HG02981 (cell line): Measurements from ENCODE around the gene PHIP.

Experiments used
- ATAC-seq: cut with Tn5 transposase; IDR thresholded peaks from one replicate; pipeline ENCODE4 v1.9.1; 2021; ENCODE audit warnings: mild to moderate bottlenecking, moderate library complexity; ENCODE audit not compliant: unreplicated experiment

PHIP gene

DNA sequence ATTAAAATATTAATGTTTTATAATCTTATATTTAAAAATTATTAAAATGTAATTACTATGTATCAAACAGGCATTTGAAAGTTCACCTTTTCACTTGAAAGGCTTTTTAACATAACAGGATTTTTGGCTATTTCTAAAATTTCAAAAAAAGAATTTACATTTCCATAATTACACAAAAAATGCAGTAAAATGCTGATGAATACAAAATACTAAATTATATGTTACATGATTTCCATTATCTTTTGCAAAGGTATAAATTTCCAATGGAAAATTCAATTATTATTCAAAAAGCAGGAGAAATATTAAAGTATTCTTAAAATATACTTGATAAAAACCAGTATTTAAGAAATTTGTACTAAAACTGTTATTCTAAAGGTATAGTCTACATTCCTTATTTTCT is 66.1 kb downstream of the PHIP start:
- no peak for ATAC-seq

DNA sequence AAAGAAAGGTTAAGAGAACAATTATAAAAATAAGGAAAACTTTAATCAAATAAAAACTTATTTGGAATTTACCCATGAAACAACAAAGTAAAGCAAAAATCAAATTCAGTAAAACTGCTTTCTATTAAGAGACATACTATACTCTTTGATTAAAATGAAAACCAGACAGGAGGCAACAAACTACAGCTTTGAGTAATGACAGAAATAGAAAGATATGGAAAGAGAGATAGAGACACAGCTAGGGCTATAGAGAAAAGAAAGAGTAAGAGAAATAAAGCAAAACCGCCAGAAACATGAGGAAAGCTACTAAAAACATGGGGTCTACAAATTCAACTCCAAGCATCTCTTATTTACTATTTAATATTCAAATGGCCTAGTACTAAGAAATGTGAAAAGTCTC is 67.6 kb downstream of the PHIP start:
- ATAC-seq = no peak

DNA sequence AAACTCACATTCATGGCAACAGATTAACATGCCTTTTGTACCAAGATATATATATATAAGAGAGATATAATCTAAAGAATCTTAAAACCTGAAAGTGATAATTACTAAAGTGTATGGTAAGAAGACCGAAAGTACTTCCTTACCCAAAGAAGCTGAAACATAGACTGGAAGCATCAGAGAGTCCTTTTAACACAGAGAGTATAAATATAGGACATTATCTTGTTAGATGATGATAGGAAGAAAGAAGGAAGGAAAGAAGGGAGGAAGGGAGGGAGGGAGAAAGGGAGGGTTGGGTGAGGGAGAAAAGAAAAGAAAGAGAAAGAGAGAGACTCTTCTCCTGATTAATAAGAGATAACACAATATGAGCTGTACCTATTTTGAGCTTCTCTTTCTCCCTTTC is 68.2 kb downstream of the PHIP start:
- ATAC-seq = no peak

DNA sequence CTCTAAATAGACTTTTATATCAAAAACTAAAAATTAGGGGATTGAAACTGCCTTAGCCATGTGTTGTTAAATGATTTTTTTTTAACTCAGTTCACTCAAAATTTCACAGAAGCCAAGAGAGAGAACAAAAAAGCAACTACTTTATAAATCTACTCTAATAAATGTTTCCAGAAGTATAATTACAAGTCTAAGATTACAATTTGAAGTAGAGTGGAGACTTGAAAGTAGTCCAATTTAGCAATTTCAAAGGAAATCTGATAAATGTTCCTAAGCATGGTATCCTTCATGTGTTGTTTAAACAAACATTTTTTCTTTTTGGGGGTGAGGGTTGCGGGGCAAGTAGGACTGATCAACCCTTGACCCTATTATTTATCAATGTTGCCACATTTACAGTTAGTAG is 72.6 kb downstream of the PHIP start:
- ATAC-seq = no peak

DNA sequence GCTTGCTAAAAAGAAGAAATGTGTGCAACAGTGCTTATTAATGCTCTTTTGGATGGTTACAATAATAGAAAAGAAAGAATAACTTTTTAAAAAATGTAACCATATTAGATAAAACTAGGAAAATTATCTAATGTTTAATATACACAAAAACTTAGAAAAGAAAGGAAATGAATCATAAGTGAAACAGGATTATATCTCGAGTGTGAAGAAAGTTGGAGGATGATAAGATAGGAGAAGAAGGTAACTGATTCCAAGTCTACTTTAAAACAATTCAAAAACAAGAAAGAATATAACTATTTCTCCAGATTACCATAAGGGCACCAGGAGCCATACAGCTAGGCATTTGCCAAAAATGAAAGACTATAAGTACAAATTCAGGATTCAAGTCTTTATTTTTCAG is 73.0 kb downstream of the PHIP start:
- no peak for ATAC-seq

DNA sequence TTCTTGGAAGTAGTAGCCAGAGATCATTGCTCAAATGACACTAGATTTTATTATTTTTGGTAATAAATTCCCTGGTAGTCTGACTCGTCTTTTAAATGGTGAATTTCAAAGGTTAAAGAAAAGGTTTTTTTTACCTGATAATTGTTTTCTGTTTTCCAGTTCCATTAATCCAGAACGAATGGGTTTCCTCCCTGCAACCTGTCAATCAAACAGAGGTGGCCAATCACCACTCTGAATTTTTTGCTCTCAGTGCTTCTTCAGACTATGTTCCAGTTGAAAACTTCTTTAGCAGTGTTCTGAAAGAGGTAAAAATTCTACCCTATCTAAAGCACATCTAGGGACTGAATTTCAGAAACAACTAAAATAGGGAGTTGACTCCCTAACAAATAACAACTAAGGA is 73.8 kb downstream of the PHIP start:
- ATAC-seq = no peak

DNA sequence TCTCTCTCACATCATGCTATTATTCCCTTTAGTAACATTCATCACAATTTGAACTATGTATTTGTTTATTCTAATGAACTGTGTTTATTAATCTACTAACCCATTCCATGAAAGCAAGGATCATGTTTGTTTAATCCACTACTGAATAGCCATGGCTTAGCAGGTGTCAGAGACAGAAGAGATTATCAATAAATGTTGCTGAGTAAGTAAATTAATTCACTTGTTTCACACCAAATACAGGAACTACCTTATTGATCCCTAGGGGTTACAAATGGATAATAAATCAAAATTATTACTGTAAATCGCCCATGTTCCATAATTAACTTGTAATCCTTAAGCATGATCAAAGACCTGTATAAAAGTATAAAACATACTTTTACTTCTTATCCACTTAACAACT is 76.6 kb downstream of the PHIP start:
- no peak for ATAC-seq

DNA sequence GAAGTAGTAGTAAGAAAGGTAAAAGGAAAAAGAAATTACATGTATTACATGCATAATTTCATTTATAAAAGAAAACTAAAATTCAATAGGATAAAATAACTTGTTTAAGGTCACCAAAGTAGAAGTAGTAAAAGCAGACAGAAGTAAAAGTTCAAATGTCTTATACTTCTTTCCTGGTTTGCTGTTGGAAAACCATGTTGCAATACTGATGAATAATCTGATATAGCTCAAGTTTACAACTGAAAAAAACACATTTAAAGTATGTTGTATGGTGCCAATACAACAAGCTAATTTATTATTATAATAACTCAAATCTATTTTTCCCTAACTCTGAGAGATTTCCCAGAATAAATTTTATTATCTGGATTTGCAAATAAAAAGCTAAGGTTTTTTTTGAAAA is 78.3 kb downstream of the PHIP start:
- no peak for ATAC-seq

DNA sequence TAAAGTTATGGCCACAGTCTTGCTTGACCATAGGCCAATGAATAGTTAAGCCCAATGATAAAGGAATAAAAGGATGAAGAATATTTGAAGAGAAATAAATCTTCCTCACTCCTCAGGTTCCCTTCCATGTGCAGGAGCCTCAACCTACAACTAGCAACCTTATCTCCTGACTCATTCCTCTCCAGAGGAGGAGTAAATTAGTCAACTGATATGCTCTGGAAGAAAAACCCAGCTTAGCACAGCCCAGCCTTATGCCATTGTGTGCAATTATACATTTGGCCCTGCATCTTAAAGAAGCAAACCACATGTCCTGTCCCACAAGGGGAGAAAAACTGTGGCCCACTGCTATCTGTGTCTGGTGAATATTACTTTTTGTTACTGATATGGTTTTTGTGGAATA is 82.1 kb downstream of the PHIP start:
- ATAC-seq = no peak

DNA sequence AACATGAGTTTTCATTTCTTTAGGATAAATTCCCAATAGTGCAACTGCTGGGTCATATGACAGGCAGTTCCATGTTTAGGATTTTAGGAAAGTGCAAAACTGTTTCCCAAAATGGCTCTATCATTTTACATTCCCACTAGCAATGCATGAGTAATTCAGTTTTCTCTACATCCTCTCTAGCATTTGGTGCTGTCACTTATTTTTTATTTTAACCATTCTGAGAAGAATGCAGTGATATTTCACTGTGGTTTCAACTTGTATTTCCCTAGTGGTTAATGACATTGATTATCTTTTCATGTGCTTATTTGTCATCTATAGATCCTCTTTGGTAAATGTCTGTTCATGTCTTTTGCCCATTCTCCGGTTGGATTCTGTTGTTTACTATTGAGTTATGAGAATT is 82.7 kb downstream of the PHIP start:
- ATAC-seq = no peak

DNA sequence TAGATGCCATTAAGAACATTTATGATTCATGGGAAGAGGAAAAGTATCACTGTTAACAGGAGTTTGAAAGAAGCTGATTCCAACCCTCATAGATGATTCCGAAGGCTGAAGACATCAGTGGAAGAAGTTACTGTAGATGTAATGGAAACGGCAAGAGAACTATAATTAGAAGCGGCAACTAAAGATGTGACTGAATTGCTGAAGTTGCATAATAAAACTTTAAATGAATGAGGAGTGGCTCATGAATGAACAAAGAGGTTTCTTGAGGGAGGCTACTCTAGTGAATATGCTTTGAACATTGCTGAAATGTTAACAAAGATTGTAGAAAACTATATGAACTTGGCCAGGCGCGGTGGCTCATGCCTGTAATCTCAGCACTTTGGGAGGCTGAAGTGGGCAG is 84.1 kb downstream of the PHIP start:
- ATAC-seq = no peak

DNA sequence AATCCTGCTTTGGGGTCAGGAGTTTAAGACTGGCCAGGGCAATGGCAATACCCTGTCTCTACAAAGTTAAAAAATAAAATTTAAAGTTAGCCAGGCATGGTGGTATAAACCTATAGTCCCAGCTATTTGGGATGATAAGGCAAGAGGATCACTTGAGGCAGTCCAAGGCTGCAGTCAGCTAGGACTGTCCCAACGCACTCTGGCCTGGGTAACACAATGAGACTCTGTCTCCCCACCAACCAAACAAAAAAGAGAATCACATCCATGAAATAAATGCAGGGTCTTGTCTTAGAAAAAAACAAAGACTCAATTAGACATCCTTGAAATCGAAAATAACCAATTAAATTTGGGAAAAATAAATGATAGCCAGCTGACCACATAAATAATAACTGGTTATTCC is 88.9 kb downstream of the PHIP start:
- no peak for ATAC-seq

DNA sequence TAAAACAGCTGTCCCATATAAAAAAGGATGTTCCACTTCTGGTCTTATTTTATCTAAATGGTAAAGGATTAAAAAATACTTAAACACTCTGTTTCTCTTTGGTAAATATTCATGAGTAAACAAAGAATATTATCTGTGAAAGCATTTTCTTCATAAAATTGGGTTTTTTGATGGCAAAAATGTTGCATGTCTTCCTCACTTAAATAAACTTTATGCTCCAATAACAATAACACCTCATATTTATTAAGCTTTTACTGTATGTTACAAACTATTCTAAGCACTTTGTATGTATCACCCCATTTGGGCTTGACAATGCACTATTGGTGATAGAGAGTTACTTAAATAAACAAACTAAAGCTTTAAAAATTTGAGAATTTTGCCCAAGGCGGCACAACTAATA is 91.9 kb downstream of the PHIP start:
- ATAC-seq = no peak

DNA sequence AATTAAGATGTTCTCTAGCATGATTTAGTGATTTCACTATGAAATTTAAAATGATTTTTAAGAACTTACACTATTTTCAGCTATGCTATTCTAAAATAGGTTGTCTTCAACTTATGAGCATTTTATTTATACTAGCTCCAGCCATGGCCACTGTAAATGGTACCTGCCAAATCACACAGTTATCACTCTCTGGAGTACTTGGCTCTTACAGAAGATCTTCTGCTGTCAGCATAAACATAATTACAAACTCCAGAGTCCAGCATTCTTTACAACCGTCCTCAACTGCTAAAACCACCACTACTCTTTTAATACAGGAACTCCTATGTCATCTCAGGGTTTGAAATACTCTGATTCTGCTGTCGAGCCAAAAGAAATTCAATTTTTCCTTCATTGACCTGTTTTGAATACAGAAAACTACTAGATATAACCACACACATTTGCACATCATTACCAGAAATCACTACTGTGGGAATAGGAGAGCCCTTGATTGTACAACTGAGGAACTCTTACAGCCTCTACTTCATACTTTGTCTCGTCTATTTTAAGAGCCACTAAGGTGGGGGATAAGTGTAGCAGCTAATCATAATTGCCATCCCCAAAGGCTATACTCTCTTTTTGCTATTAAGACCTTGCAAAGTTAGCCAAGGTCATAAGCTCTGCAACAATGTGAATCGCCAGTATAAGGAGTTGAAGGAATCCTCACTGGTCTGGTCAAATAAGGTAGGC is 93.7 kb downstream of the PHIP start:
- ATAC-seq = no peak

DNA sequence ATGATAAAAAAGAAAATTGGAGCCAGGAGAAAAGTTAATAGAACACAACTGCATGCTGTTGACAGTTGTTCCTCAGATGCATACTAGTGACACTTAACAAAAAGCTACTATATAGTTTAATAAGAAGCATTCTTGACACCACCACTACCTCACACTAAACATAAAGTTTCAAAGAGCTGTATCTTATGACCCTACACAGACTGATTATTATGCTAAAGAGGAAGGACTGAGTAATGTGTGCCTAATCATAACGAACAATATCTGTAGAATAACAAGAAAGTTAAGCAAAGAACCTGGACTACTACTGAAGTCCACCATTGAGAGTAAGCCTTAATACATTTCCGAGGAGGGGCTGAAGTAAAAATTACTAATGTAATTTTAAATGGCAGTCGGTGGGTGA is 110.9 kb downstream of the PHIP start:
- no peak for ATAC-seq

DNA sequence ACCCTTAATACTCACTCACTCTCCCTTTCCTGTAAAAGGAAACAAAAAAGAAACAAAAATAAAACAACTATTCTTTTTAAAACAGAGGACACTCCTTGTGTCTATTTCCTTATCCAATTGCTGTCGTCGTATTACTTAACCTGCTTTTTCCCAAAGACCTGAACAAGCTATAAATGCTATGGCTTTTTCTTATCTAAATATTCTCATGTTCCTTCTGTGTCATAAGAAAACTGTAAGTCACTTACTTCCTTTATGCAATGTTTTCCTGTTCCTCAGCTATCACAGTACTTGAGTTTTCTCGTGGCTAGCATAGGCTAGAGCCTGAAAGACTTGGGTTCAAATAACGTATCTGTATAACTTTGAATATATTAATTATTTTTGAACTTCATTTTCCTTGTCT is 111.5 kb downstream of the PHIP start:
- no peak for ATAC-seq

DNA sequence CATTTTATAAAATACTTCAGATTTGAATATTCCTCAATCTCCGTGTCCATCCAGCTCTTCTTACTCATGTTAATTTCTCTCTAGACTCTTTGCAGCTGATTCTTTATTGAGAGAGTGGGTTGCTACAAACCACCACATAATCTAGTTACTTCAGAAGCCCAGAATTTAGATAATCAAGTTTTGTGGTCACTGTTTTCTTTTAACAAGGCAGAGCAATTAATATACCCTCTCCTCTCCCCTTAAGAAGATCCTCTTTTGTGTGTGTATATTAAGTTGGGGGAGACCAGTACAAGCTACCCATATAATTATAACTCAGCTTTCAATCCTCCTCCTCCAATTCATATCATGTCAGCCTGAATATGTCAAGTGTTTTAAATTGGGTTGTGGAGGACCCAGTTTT is 115.6 kb downstream of the PHIP start:
- no peak for ATAC-seq

DNA sequence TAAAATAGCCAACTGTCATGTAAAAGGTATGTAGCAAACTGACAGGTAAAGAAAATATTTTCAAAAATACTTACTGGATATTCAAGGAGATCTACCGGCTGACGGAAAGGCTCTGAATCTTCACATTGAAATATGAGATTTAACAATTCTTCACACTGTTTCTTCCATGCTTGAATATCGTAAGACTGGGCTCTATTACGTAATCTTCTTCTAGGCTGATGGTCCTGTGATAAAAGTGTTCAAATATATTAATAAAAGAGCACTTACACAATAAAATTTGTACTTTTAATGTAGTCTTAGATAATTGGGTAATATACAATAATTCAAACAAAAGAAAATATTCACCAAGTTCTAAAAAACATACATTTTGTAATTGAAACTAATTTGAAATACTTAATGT is 123.3 kb downstream of the PHIP start:
- no peak for ATAC-seq

DNA sequence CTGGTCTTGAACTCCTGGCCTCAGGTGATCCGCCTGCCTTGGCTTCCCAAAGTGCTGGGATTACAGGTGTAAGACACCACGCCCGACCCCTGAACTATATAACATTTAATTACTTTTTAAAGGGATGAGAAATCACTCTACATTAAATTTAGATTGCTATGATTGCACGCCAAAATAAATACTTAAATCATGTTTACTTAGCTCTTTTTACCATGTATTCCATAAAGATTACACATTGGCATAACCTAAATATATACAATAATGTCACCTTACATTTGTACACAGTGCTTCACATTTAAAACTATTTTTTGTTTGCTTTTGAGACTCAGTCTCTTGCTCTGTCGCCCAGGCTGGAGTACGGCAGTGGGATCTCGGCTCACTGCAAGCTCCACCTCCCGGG is 124.3 kb downstream of the PHIP start:
- ATAC-seq = no peak

DNA sequence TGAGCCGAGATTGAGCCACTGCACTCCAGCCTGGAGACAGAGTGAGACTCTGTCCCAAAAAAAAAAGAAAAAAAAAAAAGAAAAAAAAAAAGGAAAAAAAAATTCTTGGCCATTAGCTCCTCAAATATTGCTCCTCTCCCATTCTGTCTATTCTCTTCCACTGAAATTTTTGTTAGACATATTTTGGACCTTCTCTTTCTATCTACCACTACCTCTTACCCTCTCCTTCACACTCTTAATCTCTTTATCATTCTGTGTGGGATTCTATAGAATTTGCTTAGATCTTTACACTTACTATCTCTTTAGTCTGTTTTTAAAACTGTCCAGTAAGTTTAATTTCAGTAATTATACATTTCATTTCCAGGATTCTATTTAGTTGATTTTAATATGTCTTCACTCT is 125.7 kb downstream of the PHIP start:
- no peak for ATAC-seq

DNA sequence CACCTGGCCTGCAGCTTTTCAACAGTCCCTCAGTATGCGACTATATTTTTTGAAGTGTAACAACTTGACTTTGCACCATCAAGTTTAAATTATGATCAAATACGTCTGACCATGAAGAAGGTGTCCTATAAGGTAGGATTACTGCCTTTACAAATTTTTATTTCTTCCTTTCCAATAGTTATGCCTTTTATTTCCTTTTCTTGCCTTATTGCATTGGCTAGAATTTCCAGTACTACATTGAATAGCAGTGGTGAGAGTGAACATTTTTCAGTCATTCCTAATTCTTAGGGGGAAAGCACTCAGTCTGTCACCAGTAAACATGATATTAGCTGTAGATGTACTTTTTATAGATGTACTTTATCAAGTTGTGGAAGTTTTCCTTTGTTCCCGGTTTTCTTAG is 129.3 kb downstream of the PHIP start:
- ATAC-seq = no peak

DNA sequence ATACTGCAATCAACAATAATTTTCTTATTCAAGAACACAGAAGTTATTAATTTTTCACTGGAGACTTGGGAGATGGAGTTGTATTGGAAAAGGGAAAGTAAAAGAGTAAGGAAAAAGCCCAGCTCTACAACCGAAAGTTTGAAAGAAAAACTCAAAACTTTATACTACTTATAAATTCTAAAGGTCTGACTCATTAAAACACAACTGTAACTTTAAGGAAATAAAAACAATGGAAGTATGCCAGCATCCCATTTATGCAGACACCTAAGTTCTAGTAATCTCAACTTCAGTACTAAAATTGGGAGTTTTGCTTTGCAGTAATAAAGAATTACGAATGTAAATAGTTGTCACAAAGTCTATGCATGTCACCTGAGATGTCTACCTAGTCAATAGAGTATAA is 130.1 kb downstream of the PHIP start:
- no peak for ATAC-seq

DNA sequence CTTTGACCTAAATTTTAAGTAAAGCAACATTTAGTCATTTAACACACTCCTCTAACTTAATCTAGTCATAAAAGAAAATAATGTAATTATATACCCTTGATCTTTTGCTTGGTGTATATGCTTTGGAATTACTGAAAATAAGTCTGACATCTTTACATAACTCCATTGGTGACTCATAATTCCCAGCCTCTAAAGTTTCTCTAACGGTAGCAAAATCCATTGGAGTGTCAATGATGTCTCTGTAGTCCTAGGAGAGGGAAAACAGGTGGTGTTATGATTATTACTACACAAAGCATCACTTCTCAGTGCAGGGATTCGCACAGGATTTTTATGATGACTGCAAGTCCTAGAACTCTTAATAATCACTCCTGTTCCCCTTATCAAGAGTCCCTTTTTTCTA is 130.5 kb downstream of the PHIP start:
- ATAC-seq = no peak

DNA sequence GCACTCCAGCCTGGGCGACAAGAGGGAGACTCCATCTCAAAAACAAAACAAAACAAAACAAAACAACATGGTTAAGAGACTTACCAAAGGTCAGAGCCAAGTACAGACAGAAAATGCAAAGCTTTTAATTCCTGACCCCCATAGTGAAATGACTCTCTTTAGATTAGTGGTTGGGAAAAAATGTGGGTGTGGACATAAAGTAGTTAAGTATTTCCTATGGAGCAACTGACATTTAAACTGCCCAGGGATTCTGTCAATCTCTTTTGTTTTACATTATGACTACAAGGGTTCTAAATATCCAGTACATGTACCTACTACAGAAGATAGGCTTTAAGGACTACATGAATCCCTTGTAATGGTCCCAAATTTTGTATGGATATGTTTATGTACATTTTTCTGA is 135.6 kb downstream of the PHIP start:
- no peak for ATAC-seq
